Testis (tissue), 2 donors: ENCODE data around the gene FKBP8.

Experiments
- CTCF ChIP-seq, 3 experiments: fragments of 450-650 bp in 2 of 3; fragments of 200-600 bp in 1 of 3; sonication (generic) in 1 of 3; IDR thresholded peaks; one replicate each; pipeline ENCODE4 v1.5.1; 2016 to 2019; ENCODE audit warnings: antibody characterized with exemption in 3 of 3, mild to moderate bottlenecking in 2 of 3, moderate library complexity in 1 of 3
- POLR2A ChIP-seq: fragments of 450-650 bp; IDR thresholded peaks from one replicate; pipeline ENCODE4 v1.6.1; 2017; ENCODE audit warnings: antibody characterized with exemption, mild to moderate bottlenecking, moderate library complexity

- TF ChIP-seq CTCF (IDR thresholded peaks at IDR 0.05) = no peak
- TF ChIP-seq POLR2A = no peak
Measured at GRCh38 chr19:18536475-18536874, 6.9 kb downstream of the FKBP8 start.
